CD8-positive, alpha-beta memory T cell (primary cell): ENCODE measurements around the gene SYT15. TPM values are rescaled to one million over a fixed set of nuclear protein-coding genes. Genes with fewer than 3 reads are reported as not detected.
"Not testable (repeated sequence)": the region's sequence is repeated elsewhere in the genome, so short reads cannot be mapped to it uniquely, and the experiment has no call there.

Experiments used
- CTCF ChIA-PET: fragments of 350-600 bp; sonication (Branson Sonifier 250); formaldehyde crosslinking; loops from one replicate; lab custom pipeline; 2021; ENCODE audit warnings: antibody characterized with exemption; lab: Charles Lee
- POLR2A ChIA-PET: fragments of 350-600 bp; sonication (Branson Sonifier 250); formaldehyde crosslinking; loops from one replicate; lab custom pipeline; 2021; ENCODE audit warnings: antibody characterized with exemption; lab: Charles Lee
- DNase-seq, 5 donors: peaks; one replicate each; pipeline versions ENCODE4 v3.0.0 to v3.0.0-alpha.2; 2020 to 2022; ENCODE audit warnings: mixed read lengths in 1 of 5
- H3K27ac ChIP-seq: one replicate; pipeline ENCODE4 v1.7.0; 2013; ENCODE audit warnings: low read depth, mild to moderate bottlenecking, low read length, moderate library complexity
- H3K27me3 ChIP-seq: 2 replicates; pipeline ENCODE4 v1.7.0; 2013; ENCODE audit warnings: low read length, mild to moderate bottlenecking; ENCODE audit not compliant: insufficient read depth, poor library complexity, severe bottlenecking
- H3K36me3 ChIP-seq: 2 replicates; pipeline ENCODE4 v1.7.0; 2013; ENCODE audit warnings: mild to moderate bottlenecking, low read length, moderate library complexity; ENCODE audit not compliant: insufficient read depth
- H3K4me1 ChIP-seq: 2 replicates; pipeline ENCODE4 v1.7.0; 2013; ENCODE audit warnings: mild to moderate bottlenecking, low read length, moderate library complexity; ENCODE audit not compliant: insufficient read depth
- H3K4me3 ChIP-seq: 2 replicates; pipeline ENCODE4 v1.7.0; 2013; ENCODE audit warnings: mild to moderate bottlenecking, low read length
- H3K9me3 ChIP-seq: 2 replicates; pipeline ENCODE4 v1.7.0; 2013; ENCODE audit warnings: mild to moderate bottlenecking, low read length
- H3K27ac Mint-ChIP-seq, 8 donors: one replicate each; pipeline ENCODE4 v1.8.0; 2020 to 2021; ENCODE audit warnings: mixed read lengths in 8 of 8, mild to moderate bottlenecking in 6 of 8, inconsistent platforms in 3 of 8, moderate library complexity in 3 of 8
- H3K27me3 Mint-ChIP-seq, 2 donors: one replicate each; pipeline ENCODE4 v1.8.0; 2020 to 2021; ENCODE audit warnings: mixed read lengths in 2 of 2, mild to moderate bottlenecking in 1 of 2, moderate library complexity in 1 of 2
- H3K36me3 Mint-ChIP-seq, 3 donors: one replicate each; pipeline ENCODE4 v1.8.0; 2020 to 2021; ENCODE audit warnings: mixed read lengths in 3 of 3, inconsistent platforms in 1 of 3, mild to moderate bottlenecking in 1 of 3
- H3K4me1 Mint-ChIP-seq, 3 donors: one replicate each; pipeline ENCODE4 v1.8.0; 2020 to 2021; ENCODE audit warnings: mixed read lengths in 3 of 3, inconsistent platforms in 1 of 3, mild to moderate bottlenecking in 1 of 3
- H3K4me3 Mint-ChIP-seq, 7 donors: one replicate each; pipeline ENCODE4 v1.8.0; 2020 to 2021; ENCODE audit warnings: mixed read lengths in 7 of 7, mild to moderate bottlenecking in 6 of 7, moderate library complexity in 4 of 7, inconsistent platforms in 2 of 7
- H3K9me3 Mint-ChIP-seq, 5 donors: one replicate each; pipeline ENCODE4 v1.8.0; 2020 to 2022; ENCODE audit warnings: mixed read lengths in 5 of 5, mild to moderate bottlenecking in 3 of 5, moderate library complexity in 2 of 5, inconsistent platforms in 1 of 5
- polyA plus RNA-seq: library from polyadenylated mRNA; unstranded; fragments of 300-500 nt; fragmentation: Illumina TruSeq; gene quantifications from one replicate; pipeline ENCODE4 v1.2.3, GENCODE V29; 2021
- total RNA-seq, 2 experiments: library from RNA; stranded (reverse); gene quantifications; one replicate each; pipeline ENCODE4 v1.2.3, GENCODE V29; 2021

SYT15 gene
- total and polyA plus RNA-seq, 3 experiments from 2014 or later = 0.05 to 0.70 (median 0.69) TPM

DNA sequence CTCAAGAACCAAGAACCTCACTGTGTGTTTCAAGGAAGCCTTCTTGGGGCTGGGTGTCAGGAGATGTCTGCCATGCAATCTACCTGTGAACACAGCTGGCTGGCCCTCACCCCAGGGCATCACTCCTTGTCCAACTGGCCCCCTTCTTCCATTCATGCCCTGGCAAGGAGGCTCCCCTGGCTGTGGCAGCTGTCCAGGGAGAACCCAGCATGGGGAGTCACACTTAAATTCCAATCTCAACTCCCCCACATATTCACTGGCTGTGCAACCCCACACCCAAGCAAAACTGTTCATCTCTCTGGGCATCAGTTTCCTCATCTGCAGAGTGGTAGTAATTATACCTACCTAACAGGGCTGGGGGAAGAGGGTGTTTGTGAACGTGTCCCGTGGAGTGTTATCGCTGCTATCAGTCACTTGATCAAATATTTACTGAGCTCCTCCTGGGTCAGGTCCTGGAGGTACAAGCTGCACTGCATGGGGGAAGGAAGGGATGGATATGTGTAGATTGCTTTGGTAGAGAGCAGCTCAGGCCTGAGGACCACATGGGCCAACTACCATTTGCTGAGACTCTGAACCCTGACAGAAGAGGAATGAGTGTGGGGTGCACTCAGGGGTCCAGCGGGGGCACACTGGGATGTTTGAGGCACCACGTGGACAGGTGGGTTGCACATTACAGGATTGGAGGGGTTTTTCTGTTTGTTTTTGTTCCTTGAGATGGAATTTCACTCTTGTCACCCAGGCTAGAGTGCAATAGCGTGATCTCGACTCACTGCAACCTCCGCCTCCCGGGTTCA lies 20.3 kb upstream of the SYT15 start:
- Histone ChIP-seq H3K27me3 (peaks cover 17% of the 10 kb centered on the region), H3K4me1 (no peaks in the 10 kb centered on the region), H3K4me3 (no peak overlapping the region), H3K36me3 (no peaks in the 10 kb centered on the region), H3K27ac (no peak overlapping the region), H3K9me3 (no peaks in the 10 kb centered on the region)
- ChIA-PET CTCF (interaction anchor here (0.8 kb wide), 1 partner anchor 14 kb away, joined by 3 read pairs; no protein-coding TSS in a partner anchor), POLR2A (no interaction called here)
- H3K4me1 Mint-ChIP-seq = peaks cover 0 to 19% (median 5%) of the 10 kb centered on the region in 3 donors
- peak in 1 of 5 donors; percentile 45 for DNase-seq
- H3K27me3 Mint-ChIP-seq = peaks cover 0 to 6% of the 10 kb centered on the region in 2 donors
- peaks cover 0 to 4% (median 0%) of the 10 kb centered on the region in 3 donors for H3K36me3 Mint-ChIP-seq
- peak overlapping the region in 1 of 7 donors; percentile 31 for H3K4me3 Mint-ChIP-seq
- H3K9me3 Mint-ChIP-seq = no peaks in the 10 kb centered on the region
- no peak overlapping the region for H3K27ac Mint-ChIP-seq

GRCh38 chr10:46559231-46559671 lies 19.7 kb upstream of the SYT15 start:
- ChIA-PET CTCF (interaction anchor here (0.8 kb wide), 1 partner anchor 14 kb away, joined by 3 read pairs; no protein-coding TSS in a partner anchor), POLR2A (no interaction called here)
- Histone ChIP-seq H3K9me3 (no peaks in the 10 kb centered on the region), H3K27ac (no peak overlapping the region), H3K36me3 (no peaks in the 10 kb centered on the region), H3K4me1 (no peaks in the 10 kb centered on the region), H3K4me3 (no peak overlapping the region), H3K27me3 (peaks cover 17% of the 10 kb centered on the region)
- H3K9me3 Mint-ChIP-seq = no peaks in the 10 kb centered on the region
- peaks cover 0 to 19% (median 5%) of the 10 kb centered on the region in 3 donors for H3K4me1 Mint-ChIP-seq
- peaks cover 0 to 6% of the 10 kb centered on the region in 2 donors for H3K27me3 Mint-ChIP-seq
- peaks cover 0 to 4% (median 0%) of the 10 kb centered on the region in 3 donors for H3K36me3 Mint-ChIP-seq
- peak in 2 of 5 donors; percentile 0 to 42 for DNase-seq
- no peak overlapping the region for H3K4me3 Mint-ChIP-seq
- no peak overlapping the region for H3K27ac Mint-ChIP-seq

DNA sequence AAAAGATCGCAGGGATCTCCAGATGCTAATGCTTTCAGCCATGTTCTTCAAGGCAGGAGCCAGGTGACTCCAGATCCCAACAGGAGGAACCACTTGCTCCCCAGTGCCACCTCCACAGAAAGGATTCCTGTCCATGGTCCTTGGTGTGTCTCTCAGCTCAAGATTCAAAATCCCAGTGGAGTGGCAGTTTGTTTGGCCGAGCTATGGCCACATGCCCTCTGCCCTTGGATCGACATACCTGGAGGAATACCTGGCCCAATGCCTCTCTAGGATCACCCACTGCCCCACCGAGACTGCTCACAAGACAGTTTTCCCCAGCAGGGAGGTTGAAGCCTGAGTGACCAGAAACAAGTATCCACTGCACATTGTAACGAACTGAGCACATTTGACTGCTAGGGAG lies 18.5 kb upstream of the SYT15 start:
- POLR2A ChIA-PET = interaction anchor here (0.7 kb wide), 1 partner anchor 540 kb away, joined by 5 read pairs; no protein-coding TSS in a partner anchor
- no peak overlapping the region for H3K4me3 ChIP-seq
- no peak overlapping the region for H3K27ac ChIP-seq
- Mint-ChIP-seq H3K27me3 (peaks cover 0 to 6% of the 10 kb centered on the region in 2 donors), H3K27ac (no peak overlapping the region), H3K9me3 (no peaks in the 10 kb centered on the region), H3K4me1 (peaks cover 0 to 19% (median 5%) of the 10 kb centered on the region in 3 donors), H3K4me3 (no peak overlapping the region), H3K36me3 (peaks cover 0 to 4% (median 0%) of the 10 kb centered on the region in 3 donors)
- no peaks in the 10 kb centered on the region for H3K9me3 ChIP-seq
- H3K36me3 ChIP-seq = no peaks in the 10 kb centered on the region
- CTCF ChIA-PET = no interaction called here
- peak in 1 of 5 donors; percentile 44 for DNase-seq
- H3K27me3 ChIP-seq = peaks cover 15% of the 10 kb centered on the region
- no peaks in the 10 kb centered on the region for H3K4me1 ChIP-seq

- POLR2A ChIA-PET = no interaction called here
- H3K27ac Mint-ChIP-seq = no peak overlapping the region
Observed at GRCh38 chr10:46560952-46561351, 18.0 kb upstream of the SYT15 start.

GRCh38 chr10:46565591-46566332 lies 13.2 kb upstream of the SYT15 start:
- H3K4me1 ChIP-seq, H3K4me1 Mint-ChIP-seq, H3K36me3 Mint-ChIP-seq, H3K27ac Mint-ChIP-seq, H3K9me3 ChIP-seq, POLR2A ChIA-PET, H3K27ac ChIP-seq, H3K27me3 Mint-ChIP-seq, H3K9me3 Mint-ChIP-seq, H3K27me3 ChIP-seq, H3K36me3 ChIP-seq, H3K4me3 ChIP-seq, CTCF ChIA-PET: not testable (repeated sequence)
- peak in 3 of 5 donors; percentile 2 to 49 (median 43) for DNase-seq
- H3K4me3 Mint-ChIP-seq = peak overlapping the region in 3 of 7 donors; percentile 8 to 34 (median 12)

More at GRCh38 chr10:46560952-46561351, 18.0 kb upstream of the SYT15 start:
- CTCF ChIA-PET = no interaction called here
- no peaks in the 10 kb centered on the region for H3K4me1 ChIP-seq
- DNase-seq = no peak
- no peaks in the 10 kb centered on the region for H3K9me3 ChIP-seq
- H3K27me3 Mint-ChIP-seq = peaks cover 0 to 2% of the 10 kb centered on the region in 2 donors
- no peaks in the 10 kb centered on the region for H3K9me3 Mint-ChIP-seq
- no peaks in the 10 kb centered on the region for H3K36me3 ChIP-seq
- H3K36me3 Mint-ChIP-seq = peaks cover 0 to 4% (median 0%) of the 10 kb centered on the region in 3 donors
- peaks cover 12% of the 10 kb centered on the region for H3K27me3 ChIP-seq
- no peak overlapping the region for H3K4me3 ChIP-seq
- peaks cover 0 to 15% (median 7%) of the 10 kb centered on the region in 3 donors for H3K4me1 Mint-ChIP-seq
- H3K4me3 Mint-ChIP-seq = no peak overlapping the region
- no peak overlapping the region for H3K27ac ChIP-seq

DNA sequence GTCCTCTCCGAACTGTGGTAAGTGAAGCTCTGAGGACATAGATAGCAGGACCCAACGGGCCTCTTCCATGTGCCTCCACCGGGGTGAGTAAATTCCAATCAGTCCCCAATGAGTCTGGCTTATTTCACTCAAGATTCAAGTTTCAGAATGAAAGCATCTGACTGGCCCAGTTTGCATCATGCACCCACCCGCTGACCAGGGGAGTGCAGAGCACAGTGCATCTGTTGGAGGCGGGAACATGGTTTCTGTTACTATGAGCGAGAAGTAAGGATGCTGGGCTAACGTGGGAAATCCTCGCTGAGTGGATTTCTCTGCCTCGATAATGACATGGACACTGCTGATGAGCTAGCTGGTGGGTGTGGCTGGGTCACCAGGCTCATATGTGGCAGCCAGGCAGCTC lies 11.8 kb upstream of the SYT15 start:
- CTCF ChIA-PET, POLR2A ChIA-PET, H3K36me3 ChIP-seq, H3K27me3 Mint-ChIP-seq, H3K4me3 ChIP-seq, H3K9me3 Mint-ChIP-seq, H3K4me1 ChIP-seq, H3K27me3 ChIP-seq, H3K4me3 Mint-ChIP-seq, H3K27ac ChIP-seq, H3K36me3 Mint-ChIP-seq, DNase-seq, H3K9me3 ChIP-seq, H3K27ac Mint-ChIP-seq, H3K4me1 Mint-ChIP-seq: not testable (repeated sequence)

DNA sequence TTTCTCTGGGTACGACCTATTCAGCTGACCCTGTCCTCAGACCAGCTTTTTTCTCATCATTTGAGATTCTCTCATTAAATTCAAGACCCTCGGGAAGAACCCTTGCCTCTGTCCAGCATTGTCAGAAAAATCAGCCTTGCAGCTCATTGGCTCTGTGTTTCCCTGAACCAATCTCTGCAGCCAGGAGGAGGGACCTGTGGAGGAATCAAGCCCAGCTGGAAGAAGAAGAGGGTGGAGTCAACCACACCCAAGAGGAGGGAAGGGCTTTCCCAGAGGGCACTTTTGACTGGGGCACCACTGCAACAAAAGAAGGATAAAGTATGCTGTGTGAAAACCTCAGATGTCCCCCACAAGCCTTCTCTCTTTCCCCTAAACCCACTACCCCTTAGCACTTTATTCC lies 8.3 kb upstream of the SYT15 start:
- H3K4me1 Mint-ChIP-seq, DNase-seq, H3K27me3 Mint-ChIP-seq, H3K36me3 Mint-ChIP-seq, H3K36me3 ChIP-seq, POLR2A ChIA-PET, CTCF ChIA-PET, H3K27ac ChIP-seq, H3K4me3 Mint-ChIP-seq, H3K27me3 ChIP-seq, H3K9me3 ChIP-seq, H3K4me1 ChIP-seq, H3K4me3 ChIP-seq, H3K27ac Mint-ChIP-seq, H3K9me3 Mint-ChIP-seq: not testable (repeated sequence)

DNA sequence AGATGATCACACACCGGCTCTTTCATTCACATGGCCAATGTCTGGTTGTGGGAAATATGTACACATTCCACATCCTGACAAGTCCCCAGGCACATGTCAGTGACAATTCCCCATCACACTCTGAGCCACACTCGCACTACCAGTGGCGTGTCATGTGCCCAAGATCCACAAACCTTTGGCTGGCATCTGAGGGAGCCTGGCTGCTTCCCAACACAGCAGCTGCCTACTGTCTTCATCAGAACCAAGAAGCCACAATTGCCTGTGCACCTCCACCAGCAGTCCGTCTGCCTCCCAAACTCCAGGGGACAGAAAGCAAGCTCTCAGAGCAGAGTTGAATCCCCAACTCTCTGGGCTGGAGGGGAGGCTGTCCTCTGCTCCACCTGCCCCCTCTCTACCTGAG lies 6.2 kb upstream of the SYT15 start:
- H3K27ac ChIP-seq, H3K27me3 Mint-ChIP-seq, H3K9me3 Mint-ChIP-seq, H3K36me3 Mint-ChIP-seq, H3K27ac Mint-ChIP-seq, H3K36me3 ChIP-seq, H3K27me3 ChIP-seq, H3K9me3 ChIP-seq, H3K4me1 Mint-ChIP-seq, DNase-seq, H3K4me3 Mint-ChIP-seq, H3K4me1 ChIP-seq, POLR2A ChIA-PET, CTCF ChIA-PET, H3K4me3 ChIP-seq: not testable (repeated sequence)
